Smooth muscle cell (in vitro differentiated cells): ENCODE results near the gene SPDYE3. TPM values are rescaled to one million over a fixed set of nuclear protein-coding genes. Genes with fewer than 3 reads are reported as not detected.
"Not testable (repeated sequence)": the region's sequence is repeated elsewhere in the genome, so short reads cannot be mapped to it uniquely, and the experiment has no call there.

Experiments used
- DNase-seq: peaks from one replicate; lab custom pipeline; 2025; ENCODE audit not compliant: unreplicated experiment; lab: John Stamatoyannopoulos, UW
- H2AFZ ChIP-seq: fragments of 200-600 bp; sonication (generic); 2 replicates; pipeline ENCODE4 v1.6.0; 2016; ENCODE audit warnings: antibody characterized with exemption, low read depth, mild to moderate bottlenecking
- H3F3A ChIP-seq: fragments of 200-600 bp; sonication (generic); 2 replicates; pipeline ENCODE4 v1.6.0; 2017; ENCODE audit warnings: antibody characterized with exemption, low read depth
- H3K27ac ChIP-seq: fragments of 200-600 bp; sonication (generic); 2 replicates; pipeline ENCODE4 v1.5.1; 2016; ENCODE audit warnings: low read depth, mild to moderate bottlenecking
- H3K27me3 ChIP-seq: fragments of 200-600 bp; sonication (generic); 2 replicates; pipeline ENCODE4 v1.6.1; 2016; ENCODE audit warnings: low read depth, mild to moderate bottlenecking
- H3K36me3 ChIP-seq: fragments of 200-600 bp; sonication (generic); 2 replicates; pipeline ENCODE4 v1.5.1; 2016; ENCODE audit warnings: low read depth
- H3K4me1 ChIP-seq: fragments of 200-600 bp; sonication (generic); 2 replicates; pipeline ENCODE4 v1.5.1; 2016; ENCODE audit warnings: low read depth
- H3K4me2 ChIP-seq: fragments of 200-600 bp; sonication (generic); 2 replicates; pipeline ENCODE4 v1.6.0; 2016; ENCODE audit warnings: mild to moderate bottlenecking
- H3K4me3 ChIP-seq: fragments of 200-600 bp; sonication (generic); 2 replicates; pipeline ENCODE4 v1.5.1; 2016; ENCODE audit warnings: mild to moderate bottlenecking
- H3K79me2 ChIP-seq: fragments of 200-600 bp; sonication (generic); 2 replicates; pipeline ENCODE4 v1.6.0; 2016; ENCODE audit warnings: low read depth, mild to moderate bottlenecking
- H3K9ac ChIP-seq: fragments of 200-600 bp; sonication (generic); 2 replicates; pipeline ENCODE4 v1.6.0; 2016; ENCODE audit warnings: low read depth
- H3K9me3 ChIP-seq: fragments of 200-600 bp; sonication (generic); replicated peaks from 2 replicates; pipeline ENCODE4 v1.5.1; 2016; ENCODE audit warnings: low read depth
- H4K20me1 ChIP-seq: fragments of 200-600 bp; sonication (generic); 2 replicates; pipeline ENCODE4 v1.6.0; 2016; ENCODE audit warnings: low read depth
- CTCF ChIP-seq: fragments of 200-600 bp; sonication (generic); IDR thresholded peaks from 2 replicates; pipeline ENCODE4 v1.5.1; 2017; ENCODE audit warnings: borderline replicate concordance, mild to moderate bottlenecking, antibody characterized with exemption; ENCODE audit not compliant: insufficient read depth, poor library complexity, severe bottlenecking
- WGBS: methylation state at CpG from one replicate; pipeline ENCODE4 v1.1.7; 2016; ENCODE audit warnings: low lambda C conversion rate; 5-methylcytosine and 5-hydroxymethylcytosine counted together
- polyA plus RNA-seq: library from polyadenylated mRNA; unstranded; fragments of >200 nt; fragmentation: Nextera tagmentation; extraction: Ambion mirVana; gene quantifications from 2 replicates; pipeline ENCODE4 v1.2.1, GENCODE V29; 2016
- total RNA-seq: library from RNA; depleted of rRNA; stranded (reverse); fragments of >200 nt; gene quantifications from 2 replicates; pipeline ENCODE4 v1.2.3, GENCODE V29; 2014

The SPDYE3 gene
- total and polyA plus RNA-seq, 2 experiments from 2014 or later, result 1.8 TPM; not detected in 1

GRCh38 chr7:100266576-100267354 is 40.7 kb upstream of the SPDYE3 start:
- H3K4me1 ChIP-seq, result peaks cover 4% of the 10 kb centered on the region
- no peaks in the 10 kb centered on the region for H3F3A ChIP-seq
- H3K79me2 ChIP-seq, result no peaks in the 10 kb centered on the region
- no peaks in the 10 kb centered on the region for H3K36me3 ChIP-seq
- H2AFZ ChIP-seq, result no peak overlapping the region
- H4K20me1 ChIP-seq, result peaks cover 48% of the 10 kb centered on the region
- no peak overlapping the region for H3K4me2 ChIP-seq
- DNase-seq, result no peak
- no peak for TF ChIP-seq CTCF
- WGBS, result 93% methylated on average over 10 of the region's 10 CpGs
- H3K4me3 ChIP-seq, result no peak overlapping the region
- no peaks in the 10 kb centered on the region for H3K9me3 ChIP-seq
- no peaks in the 10 kb centered on the region for H3K27me3 ChIP-seq
- no peak overlapping the region for H3K9ac ChIP-seq
- no peak overlapping the region for H3K27ac ChIP-seq

- Histone ChIP-seq H3K4me2 (no peak overlapping the region), H3K36me3 (no peaks in the 10 kb centered on the region), H3K9me3 (no peaks in the 10 kb centered on the region), H3K79me2 (no peaks in the 10 kb centered on the region), H4K20me1 (peaks cover 48% of the 10 kb centered on the region), H3F3A (no peaks in the 10 kb centered on the region), H3K27ac (no peak overlapping the region), H2AFZ (no peak overlapping the region), H3K4me3 (no peak overlapping the region), H3K9ac (no peak overlapping the region), H3K27me3 (no peaks in the 10 kb centered on the region), H3K4me1 (peaks cover 6% of the 10 kb centered on the region)
- 91% methylated on average over 6 of the region's 6 CpGs for WGBS
- no peak for DNase-seq
- TF ChIP-seq CTCF, result no peak
Observed at GRCh38 chr7:100267648-100268047, 39.9 kb upstream of the SPDYE3 start.

GRCh38 chr7:100268882-100269281 is 38.6 kb upstream of the SPDYE3 start:
- H3K27ac ChIP-seq, H3K4me2 ChIP-seq: not testable (repeated sequence)
- WGBS, result 96% methylated on average over 11 of the region's 11 CpGs

GRCh38 chr7:100269306-100270045 is 38.0 kb upstream of the SPDYE3 start:
- DNase-seq, H3F3A ChIP-seq, H3K9ac ChIP-seq, H3K9me3 ChIP-seq, H3K4me1 ChIP-seq, H3K79me2 ChIP-seq, H3K27ac ChIP-seq, H3K27me3 ChIP-seq, H3K4me3 ChIP-seq, H3K36me3 ChIP-seq, H2AFZ ChIP-seq: not testable (repeated sequence)
- H4K20me1 ChIP-seq, result peaks cover 45% of the 10 kb centered on the region
- H3K4me2 ChIP-seq, result peak overlapping the region; percentile 48
- WGBS, result 71% methylated on average over 13 of the region's 14 CpGs

More at GRCh38 chr7:100268882-100269281, 38.6 kb upstream of the SPDYE3 start:
- H3K4me1 ChIP-seq, H3K36me3 ChIP-seq, H3F3A ChIP-seq, H2AFZ ChIP-seq, H3K9me3 ChIP-seq, H3K9ac ChIP-seq, H3K79me2 ChIP-seq, DNase-seq, H3K4me3 ChIP-seq, H3K27me3 ChIP-seq: not testable (repeated sequence)
- peaks cover 48% of the 10 kb centered on the region for H4K20me1 ChIP-seq

GRCh38 chr7:100270046-100270918 is 37.2 kb upstream of the SPDYE3 start:
- not testable (repeated sequence) for H3K9me3 ChIP-seq, DNase-seq, H3K27me3 ChIP-seq, H3K27ac ChIP-seq, H3F3A ChIP-seq, H3K79me2 ChIP-seq, H3K36me3 ChIP-seq, H3K4me1 ChIP-seq, H3K9ac ChIP-seq, H2AFZ ChIP-seq
- H3K4me2 ChIP-seq, result peak overlapping the region; percentile 86
- H4K20me1 ChIP-seq, result peaks cover 40% of the 10 kb centered on the region
- WGBS, result 12% methylated on average over 18 of the region's 23 CpGs
- H3K4me3 ChIP-seq, result peak overlapping the region; percentile 69

- DNase-seq, H3F3A ChIP-seq: not testable (repeated sequence)
Observed at GRCh38 chr7:100270941-100271593, 36.4 kb upstream of the SPDYE3 start.

More at GRCh38 chr7:100270941-100271593, 36.4 kb upstream of the SPDYE3 start:
- Histone ChIP-seq H4K20me1 (peaks cover 35% of the 10 kb centered on the region), H3K4me3 (peak overlapping the region; percentile 69), H3K4me2 (peak overlapping the region; percentile 86)
- whole genome bisulfite sequencing, result 3% methylated on average over 22 of the region's 29 CpGs
- not testable (repeated sequence) for H3K4me1 ChIP-seq, H3K9me3 ChIP-seq, H2AFZ ChIP-seq, H3K27ac ChIP-seq, H3K27me3 ChIP-seq, H3K9ac ChIP-seq, H3K79me2 ChIP-seq, H3K36me3 ChIP-seq
